H1 (cell line): ENCODE measurements around the gene FOXD2. TPM values are rescaled to one million over a fixed set of nuclear protein-coding genes. Genes with fewer than 3 reads are reported as not detected.

Experiments
- ASH2L ChIP-seq: fragments of 200-600, 300-600 bp; sonication (generic); IDR thresholded peaks from one replicate; pipeline ENCODE4 v1.7.1; 2017; ENCODE audit warnings: low read length
- BACH1 ChIP-seq: IDR thresholded peaks from 2 replicates; pipeline ENCODE4 v1.6.1; 2012; ENCODE audit warnings: low read length, improper control_type of control experiment
- BRCA1 ChIP-seq: IDR thresholded peaks from 2 replicates; pipeline ENCODE4 v1.6.1; 2012; ENCODE audit warnings: low read depth, low read length, improper control_type of control experiment
- EP300 ChIP-seq, 2 experiments: IDR thresholded peaks; 1 replicate in 1 of 2; 2 replicates in 1 of 2; pipeline ENCODE4 v1.6.1; 2011 to 2012; ENCODE audit warnings: low read depth in 2 of 2, low read length in 2 of 2, mild to moderate bottlenecking in 2 of 2, borderline replicate concordance in 1 of 2, inconsistent platforms in 1 of 2, moderate library complexity in 1 of 2
- RBBP5 ChIP-seq: IDR thresholded peaks from 2 replicates; pipeline ENCODE4 v1.7.1; 2012; ENCODE audit warnings: low read depth, mild to moderate bottlenecking, inconsistent platforms, low read length, moderate library complexity, borderline replicate concordance
- RXRA ChIP-seq: IDR thresholded peaks from 2 replicates; pipeline ENCODE4 v1.6.1; 2011; ENCODE audit warnings: low read depth, mild to moderate bottlenecking, low read length, moderate library complexity; ENCODE audit not compliant: insufficient read depth
- TAF1 ChIP-seq: IDR thresholded peaks from 2 replicates; pipeline ENCODE4 v1.6.1; 2011; ENCODE audit warnings: mild to moderate bottlenecking, low read depth, low read length
- TAF7 ChIP-seq: optimal IDR thresholded peaks from 2 replicates; pipeline ENCODE3; 2011; ENCODE audit warnings: low read depth, mild to moderate bottlenecking, inconsistent platforms, low read length, moderate library complexity, borderline replicate concordance
- polyA plus RNA-seq, 7 experiments: library from polyadenylated mRNA; depleted of rRNA in 3 of 7; stranded (reverse) in 5 of 7; unstranded in 2 of 7; fragments of >200 nt in 5 of 7; fragments of 200-250 nt in 2 of 7; gene quantifications; 1 replicate in 5 of 7; 2 replicates in 1 of 7; 4 replicates in 1 of 7; pipeline versions ENCODE4 v1.2.1 to v1.2.3, GENCODE V29; 2011 to 2013; ENCODE audit warnings: missing spikeins in 2 of 7, mixed read lengths in 2 of 7
- total RNA-seq: library from RNA; stranded (reverse); fragmentation: NEBNext Ultra II Directional; extraction: Animal tissue kit (Norgen Biotek cat#: 25700); gene quantifications from 2 replicates; pipeline ENCODE4 v1.2.1, GENCODE V29; 2021
- TF ChIP-seq, protein P1 (sequence below): IDR thresholded peaks from 2 replicates; pipeline ENCODE4 v1.6.1; 2012; ENCODE audit warnings: low read length, inconsistent platforms

Gene FOXD2
- total and polyA plus RNA-seq, 2 of the 8 experiments (the other 6 are each of a cell fraction or from before 2014, with no cell fraction given): not detected

DNA sequence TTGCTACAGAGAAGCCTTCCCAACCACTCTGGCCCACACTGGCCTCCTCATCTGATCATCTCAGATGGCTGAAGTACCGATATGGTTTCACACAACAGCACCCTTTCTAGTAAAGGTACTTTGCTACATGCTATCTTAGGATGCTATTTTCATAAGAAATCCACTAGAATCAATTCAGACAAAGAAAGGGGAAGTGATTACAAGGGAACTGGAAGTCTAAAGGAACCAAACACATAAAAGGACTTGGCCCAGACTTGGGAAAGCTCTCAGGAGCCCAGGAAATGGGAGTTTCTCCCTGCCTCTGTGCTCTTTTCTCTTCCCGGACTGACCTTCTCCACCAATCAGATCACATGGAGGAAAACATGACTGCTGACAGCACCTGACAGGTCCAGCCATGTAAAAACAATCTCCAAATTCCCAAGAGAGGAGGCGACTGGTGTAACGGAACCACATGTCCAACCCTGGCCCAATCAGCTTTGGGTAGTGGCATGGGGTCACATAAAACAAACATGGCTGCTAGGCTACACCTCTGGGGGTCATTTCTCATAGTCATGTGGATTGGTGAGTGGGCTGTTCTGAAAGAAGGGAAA lies 34.4 kb upstream of the FOXD2 start (continued):
- TF ChIP-seq, protein P1, sequence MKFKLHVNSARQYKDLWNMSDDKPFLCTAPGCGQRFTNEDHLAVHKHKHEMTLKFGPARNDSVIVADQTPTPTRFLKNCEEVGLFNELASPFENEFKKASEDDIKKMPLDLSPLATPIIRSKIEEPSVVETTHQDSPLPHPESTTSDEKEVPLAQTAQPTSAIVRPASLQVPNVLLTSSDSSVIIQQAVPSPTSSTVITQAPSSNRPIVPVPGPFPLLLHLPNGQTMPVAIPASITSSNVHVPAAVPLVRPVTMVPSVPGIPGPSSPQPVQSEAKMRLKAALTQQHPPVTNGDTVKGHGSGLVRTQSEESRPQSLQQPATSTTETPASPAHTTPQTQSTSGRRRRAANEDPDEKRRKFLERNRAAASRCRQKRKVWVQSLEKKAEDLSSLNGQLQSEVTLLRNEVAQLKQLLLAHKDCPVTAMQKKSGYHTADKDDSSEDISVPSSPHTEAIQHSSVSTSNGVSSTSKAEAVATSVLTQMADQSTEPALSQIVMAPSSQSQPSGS: no peak
- TF ChIP-seq TAF1 (no peak), RBBP5 (no peak), TAF7 (no peak), RXRA (no peak), BACH1 (no peak), EP300 (IDR thresholded peaks at IDR 0.05; ENCODE audit: borderline replicate concordance in 1 of 2, low read depth in 2 of 2, low read length in 2 of 2) (no peak), ASH2L (no peak), BRCA1 (no peak)
